Endothelial cell of umbilical vein (primary cell): ENCODE data around the gene ADNP.

Experiments
- CTCF ChIP-seq, 2 donors: IDR thresholded peaks; 1 replicate in 1 of 2; 2 replicates in 1 of 2; pipeline ENCODE4 v1.5.1; 2011; ENCODE audit warnings: low read length in 2 of 2, mild to moderate bottlenecking in 2 of 2, moderate library complexity in 2 of 2, control low read depth in 1 of 2, inconsistent platforms in 1 of 2, low read depth in 1 of 2; ENCODE audit not compliant: insufficient read depth in 1 of 2; ENCODE audit errors: extremely low read depth in 1 of 2
- EZH2 ChIP-seq: IDR thresholded peaks from 2 replicates; pipeline ENCODE4 v1.6.1; 2012; ENCODE audit warnings: borderline replicate concordance, low read depth, mild to moderate bottlenecking, moderate library complexity, low read length, inconsistent platforms; ENCODE audit not compliant: severe bottlenecking
- FOS ChIP-seq: IDR thresholded peaks from 2 replicates; pipeline ENCODE4 v1.6.1; 2011; ENCODE audit warnings: mild to moderate bottlenecking, low read length, moderate library complexity, borderline replicate concordance; ENCODE audit not compliant: insufficient read depth
- JUN ChIP-seq: IDR thresholded peaks from 2 replicates; pipeline ENCODE4 v1.6.1; 2011; ENCODE audit warnings: borderline replicate concordance, low read depth; ENCODE audit not compliant: insufficient read length, insufficient read depth
- POLR2A ChIP-seq: IDR thresholded peaks from 2 replicates; pipeline ENCODE4 v1.6.1; 2012; ENCODE audit warnings: low read depth, mild to moderate bottlenecking, control low read depth, low read length
- POLR2AphosphoS5 ChIP-seq: IDR thresholded peaks from 2 replicates; pipeline ENCODE4 v1.6.1; 2012; ENCODE audit warnings: low read depth, mild to moderate bottlenecking, control low read depth, low read length, moderate library complexity; ENCODE audit not compliant: insufficient read depth

- TF ChIP-seq JUN (no peak), POLR2AphosphoS5 (no peak), CTCF (IDR thresholded peaks at IDR 0.05; ENCODE audit: extremely low read depth in 1 of 2, insufficient read depth in 1 of 2, low read depth in 1 of 2, low read length in 2 of 2) (no peak), FOS (peak; percentile 12), POLR2A (no peak), EZH2 (no peak)
Measured at GRCh38 chr20:50915424-50915823, 15.8 kb downstream of the ADNP start.
